ENCODE measurements around the gene KCNQ1.

Gene KCNQ1

GRCh38 chr11:2794046-2794967, 349.5 kb downstream of the KCNQ1 start:
- TF ChIP-seq GATA2 (IDR thresholded peaks at IDR 0.05; ENCODE audit: low read depth, low read length) (no peak), GATA3 (IDR thresholded peaks at IDR 0.05; ENCODE audit: low read depth, low read length) (no peak)

GRCh38 chr11:2794968-2795322, 350.1 kb downstream of the KCNQ1 start:
- no peak for TF ChIP-seq GATA2 (IDR thresholded peaks at IDR 0.05; ENCODE audit: low read depth, low read length)

- TF ChIP-seq GATA2 (IDR thresholded peaks at IDR 0.05; ENCODE audit: low read depth, low read length) (no peak), GATA3 (IDR thresholded peaks at IDR 0.05; ENCODE audit: low read depth, low read length) (no peak)
Observed at GRCh38 chr11:2795491-2795991, 350.7 kb downstream of the KCNQ1 start.

GRCh38 chr11:2796091-2796490, 351.3 kb downstream of the KCNQ1 start:
- TF ChIP-seq GATA3 (IDR thresholded peaks at IDR 0.05; ENCODE audit: low read depth, low read length) (no peak), GATA2 (IDR thresholded peaks at IDR 0.05; ENCODE audit: low read depth, low read length) (no peak)

GRCh38 chr11:2796508-2797113, 351.8 kb downstream of the KCNQ1 start:
- TF ChIP-seq GATA3 (IDR thresholded peaks at IDR 0.05; ENCODE audit: low read depth, low read length) (no peak), GATA2 (IDR thresholded peaks at IDR 0.05; ENCODE audit: low read depth, low read length) (no peak)

- TF ChIP-seq GATA2 (IDR thresholded peaks at IDR 0.05; ENCODE audit: low read depth, low read length) = no peak
- no peak for TF ChIP-seq GATA3 (IDR thresholded peaks at IDR 0.05; ENCODE audit: low read depth, low read length)
Observed at GRCh38 chr11:2797121-2797711, 352.4 kb downstream of the KCNQ1 start.

GRCh38 chr11:2797741-2798361, 353.0 kb downstream of the KCNQ1 start:
- TF ChIP-seq GATA2 (IDR thresholded peaks at IDR 0.05; ENCODE audit: low read depth, low read length) = no peak
- no peak for TF ChIP-seq GATA3 (IDR thresholded peaks at IDR 0.05; ENCODE audit: low read depth, low read length)

- TF ChIP-seq GATA2 (IDR thresholded peaks at IDR 0.05; ENCODE audit: low read depth, low read length) (no peak), GATA3 (IDR thresholded peaks at IDR 0.05; ENCODE audit: low read depth, low read length) (no peak)
Observed at GRCh38 chr11:2798951-2799761, 354.3 kb downstream of the KCNQ1 start.

GRCh38 chr11:2799881-2800654, 355.3 kb downstream of the KCNQ1 start:
- TF ChIP-seq GATA2 (IDR thresholded peaks at IDR 0.05; ENCODE audit: low read depth, low read length) = no peak
- TF ChIP-seq GATA3 (IDR thresholded peaks at IDR 0.05; ENCODE audit: low read depth, low read length) = no peak

GRCh38 chr11:2800655-2801531, 356.1 kb downstream of the KCNQ1 start:
- TF ChIP-seq GATA3 (IDR thresholded peaks at IDR 0.05; ENCODE audit: low read depth, low read length) = no peak
- TF ChIP-seq GATA2 (IDR thresholded peaks at IDR 0.05; ENCODE audit: low read depth, low read length) = no peak

- TF ChIP-seq GATA2 (IDR thresholded peaks at IDR 0.05; ENCODE audit: low read depth, low read length) = no peak
- TF ChIP-seq GATA3 (IDR thresholded peaks at IDR 0.05; ENCODE audit: low read depth, low read length) = no peak
Observed at GRCh38 chr11:2801711-2802388, 357.0 kb downstream of the KCNQ1 start.
